GM18517 (cell line): ENCODE data around the gene TCFL5.

Experiments used
- ATAC-seq: cut with Tn5 transposase; IDR thresholded peaks from one replicate; pipeline ENCODE4 v1.9.1; 2021; ENCODE audit warnings: mild to moderate bottlenecking, moderate library complexity; ENCODE audit not compliant: unreplicated experiment

Gene TCFL5

GRCh38 chr20:62837790-62838127 is 23.9 kb downstream of the TCFL5 start:
- ATAC-seq = no peak

DNA sequence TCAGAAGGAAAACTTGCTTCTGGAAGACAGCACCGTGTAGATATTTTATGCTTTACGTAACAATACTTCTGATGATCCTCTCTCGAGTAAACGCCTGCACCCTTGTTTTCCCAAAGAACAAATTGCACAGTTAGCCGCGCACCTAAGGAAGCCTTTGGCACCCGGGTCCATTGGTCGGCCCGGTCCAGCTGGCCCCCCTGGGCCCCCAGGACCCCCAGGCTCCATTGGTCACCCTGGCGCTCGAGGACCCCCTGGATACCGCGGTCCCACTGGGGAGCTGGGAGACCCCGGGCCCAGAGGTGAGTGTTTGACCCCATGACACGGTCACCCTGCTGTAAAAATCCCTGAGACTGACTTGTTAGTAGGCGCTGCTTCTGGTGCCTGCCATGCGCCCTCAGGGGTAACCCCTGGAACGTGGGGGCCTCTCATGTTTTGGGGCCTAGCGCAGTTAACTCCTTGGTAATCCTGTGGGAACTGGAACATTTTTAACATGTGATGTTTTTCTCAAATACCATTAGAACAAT is 24.6 kb downstream of the TCFL5 start:
- ATAC-seq = no peak

DNA sequence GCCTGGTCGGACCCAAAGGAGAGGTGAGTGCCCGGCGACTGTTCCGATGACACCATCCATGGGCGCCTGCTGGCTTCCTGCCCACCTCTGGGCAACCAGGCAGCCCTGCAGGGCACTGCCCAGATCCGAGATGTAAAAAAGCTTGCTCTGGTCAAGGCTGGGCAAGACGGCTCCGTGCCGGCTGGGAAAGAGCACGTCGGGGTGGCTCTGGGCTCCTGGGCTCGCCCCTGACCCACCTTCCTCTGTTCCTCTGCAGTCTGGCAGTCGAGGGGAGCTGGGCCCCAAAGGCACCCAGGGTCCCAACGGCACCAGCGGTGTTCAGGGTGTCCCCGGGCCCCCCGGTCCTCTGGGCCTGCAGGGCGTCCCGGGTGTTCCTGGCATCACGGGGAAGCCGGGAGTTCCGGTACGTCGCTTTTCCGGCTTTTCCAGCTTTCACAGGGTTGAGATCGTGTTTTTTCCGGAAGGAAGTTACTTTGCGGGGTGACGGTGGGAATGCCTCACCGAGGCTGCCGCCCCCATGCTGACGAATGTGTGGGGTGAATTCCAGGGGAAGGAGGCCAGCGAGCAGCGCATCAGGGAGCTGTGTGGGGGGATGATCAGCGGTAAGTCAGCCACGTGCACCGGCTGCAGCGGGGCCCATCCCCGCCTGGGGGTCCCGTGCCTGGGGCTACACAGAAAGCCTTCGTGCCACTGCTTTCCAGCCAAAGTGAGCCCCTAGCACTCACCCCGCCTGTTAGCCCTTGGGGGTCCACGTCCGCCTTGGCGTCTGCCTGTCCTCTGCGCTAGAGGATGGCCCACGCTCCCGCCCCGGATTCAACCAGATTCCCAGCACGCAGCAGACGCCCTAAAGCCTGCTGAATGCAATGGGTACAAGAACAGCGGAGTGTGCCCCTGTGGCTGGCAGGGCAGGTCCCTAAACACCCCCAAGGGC is 25.4 kb downstream of the TCFL5 start:
- no peak for ATAC-seq

GRCh38 chr20:62834967-62835730 is 26.5 kb downstream of the TCFL5 start:
- no peak for ATAC-seq

- ATAC-seq = no peak
Observed at GRCh38 chr20:62832951-62833391, 28.7 kb downstream of the TCFL5 start.

GRCh38 chr20:62832212-62832922 is 29.3 kb downstream of the TCFL5 start:
- ATAC-seq = no peak

DNA sequence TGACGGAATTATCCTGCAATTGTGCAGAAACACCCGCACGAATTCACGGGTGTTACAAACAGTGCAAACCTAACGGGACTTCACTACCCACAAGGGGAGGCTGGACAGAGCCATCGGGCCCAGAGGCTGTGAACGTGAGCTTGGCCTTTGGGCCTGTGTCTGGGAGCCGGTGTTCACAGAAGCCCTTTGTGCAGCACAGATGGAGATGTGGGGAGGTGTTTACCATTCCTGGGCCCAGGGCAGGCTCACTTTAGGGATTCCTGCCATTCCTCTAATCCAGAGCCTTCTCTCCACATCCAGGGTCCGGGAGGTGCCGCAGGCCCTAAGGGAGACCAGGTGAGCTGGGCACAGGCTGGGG is 29.8 kb downstream of the TCFL5 start:
- ATAC-seq = no peak

DNA sequence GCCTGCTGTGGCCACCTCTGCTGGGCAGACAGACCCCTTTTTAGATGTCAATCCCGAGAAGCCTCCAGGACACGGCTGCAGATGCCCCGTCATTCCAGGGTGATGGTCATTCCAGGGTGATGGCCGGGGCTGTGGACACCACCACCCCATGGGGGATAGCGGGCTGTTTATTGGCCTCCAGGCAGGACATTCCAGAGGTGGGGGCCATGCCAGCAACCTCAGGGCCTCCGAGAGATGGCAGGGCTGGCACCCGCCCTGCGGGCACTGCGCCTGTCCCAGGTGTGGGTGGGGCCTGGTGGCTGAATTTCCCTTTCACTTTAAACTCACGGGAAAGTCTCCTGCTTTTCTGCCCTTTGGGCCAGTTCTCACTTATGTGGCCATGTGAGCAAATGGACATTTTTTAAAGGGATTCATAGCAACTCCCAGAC is 30.2 kb downstream of the TCFL5 start:
- ATAC-seq = no peak

DNA sequence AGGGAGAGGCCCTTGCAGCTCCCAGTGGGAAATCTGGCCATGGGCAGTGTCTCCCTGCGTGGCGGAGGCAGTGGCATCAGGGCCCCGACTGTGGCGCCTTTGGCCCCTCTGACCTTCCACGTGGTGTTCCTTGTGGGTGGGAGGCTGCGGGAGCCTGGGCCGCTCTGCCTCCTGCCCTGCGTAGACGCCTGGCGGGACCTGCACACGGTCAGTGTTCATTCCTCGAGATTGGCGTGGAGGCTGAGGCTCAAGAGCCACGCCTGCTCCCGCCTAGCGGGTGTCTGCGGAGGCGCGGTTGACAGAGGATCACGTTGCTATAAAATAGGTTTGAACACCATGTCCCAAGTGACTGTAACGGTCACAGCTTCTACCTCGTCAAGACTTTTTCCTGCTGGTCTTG is 30.8 kb downstream of the TCFL5 start:
- no peak for ATAC-seq

GRCh38 chr20:62830251-62830650 is 31.4 kb downstream of the TCFL5 start:
- ATAC-seq = no peak

DNA sequence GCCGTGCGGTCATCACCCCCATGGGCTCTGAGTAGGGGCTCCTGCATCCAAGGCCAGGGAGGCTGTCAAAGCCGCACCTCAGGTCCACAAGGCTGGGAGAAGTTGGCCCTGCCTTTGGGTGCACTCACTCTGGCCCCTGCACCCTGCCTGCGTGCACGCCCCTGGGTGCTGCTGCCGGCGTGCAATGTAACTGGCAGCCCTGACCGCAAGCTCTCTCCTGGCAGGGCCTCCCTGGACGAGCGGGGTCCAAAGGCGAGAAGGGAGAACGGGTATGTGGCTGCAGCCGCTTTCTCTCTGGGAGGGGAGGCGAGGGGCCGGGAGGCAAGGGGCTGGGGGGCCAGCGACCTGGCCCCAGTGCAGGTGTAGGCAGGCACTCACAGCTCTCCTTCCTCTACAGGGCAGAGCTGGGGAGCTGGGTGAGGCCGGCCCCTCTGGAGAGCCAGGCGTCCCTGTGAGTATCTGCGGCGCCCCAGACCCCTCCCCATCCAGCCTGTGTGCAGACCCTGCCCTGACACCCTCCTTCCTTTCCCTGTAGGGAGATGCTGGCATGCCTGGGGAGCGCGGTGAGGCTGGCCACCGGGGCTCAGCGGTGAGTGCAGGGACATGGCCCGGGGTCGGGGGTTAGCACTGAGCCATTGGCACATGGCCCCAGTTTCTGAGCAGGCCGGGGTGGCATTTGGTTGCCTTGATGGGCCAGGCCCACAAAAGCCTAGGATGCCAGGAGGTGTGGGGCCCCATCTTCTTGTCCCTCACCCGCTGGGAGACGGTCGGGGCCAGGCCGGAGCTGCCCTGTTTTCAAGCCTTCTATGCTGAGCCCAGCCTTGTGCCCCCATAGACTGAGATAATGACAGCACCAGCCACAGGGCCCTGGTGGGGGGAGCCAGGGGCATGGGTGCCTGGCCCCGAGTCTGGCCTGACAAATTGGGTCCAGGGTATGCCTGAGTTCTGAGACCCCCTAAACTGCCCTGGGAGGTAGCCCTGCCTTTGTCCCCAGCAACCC is 32.1 kb downstream of the TCFL5 start:
- ATAC-seq = no peak

GRCh38 chr20:62828511-62829230 is 33.0 kb downstream of the TCFL5 start:
- ATAC-seq = no peak

- ATAC-seq = no peak
Observed at GRCh38 chr20:62828051-62828450, 33.6 kb downstream of the TCFL5 start.

DNA sequence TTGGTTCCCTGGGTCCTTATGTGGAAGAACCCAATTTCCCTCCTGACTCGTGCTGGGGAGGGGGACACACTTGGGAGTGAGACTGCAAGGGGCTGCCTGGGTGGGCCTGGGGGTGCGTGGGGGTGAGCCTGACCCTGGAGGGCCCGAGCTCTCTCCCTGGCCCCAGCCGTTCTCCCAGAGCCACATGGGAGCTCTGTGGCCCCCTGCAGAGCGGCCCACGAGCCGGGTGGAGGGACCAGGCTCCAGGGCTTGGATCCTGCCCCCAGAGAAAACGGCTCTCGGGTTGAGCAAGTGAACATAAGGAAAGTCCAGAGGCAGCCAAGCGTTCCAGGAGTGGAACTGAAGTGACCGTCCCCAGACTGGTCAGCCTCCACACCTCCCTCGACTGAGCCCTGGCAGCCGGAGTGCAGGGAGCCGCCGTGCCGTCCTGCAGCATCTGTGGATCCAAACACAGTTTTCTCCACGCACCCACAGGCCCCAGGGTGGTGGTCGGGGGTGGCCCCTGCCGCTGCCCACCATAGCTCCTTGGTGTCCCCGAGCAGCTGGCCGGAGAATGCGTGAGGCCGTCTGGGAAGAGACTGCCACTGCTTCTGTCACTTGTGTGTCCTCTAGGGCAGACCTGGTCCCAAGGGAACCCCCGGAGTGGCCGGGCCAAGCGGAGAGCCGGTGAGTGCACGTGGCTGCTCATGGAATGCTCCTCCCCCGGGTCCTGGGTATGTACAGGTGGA is 34.1 kb downstream of the TCFL5 start:
- ATAC-seq = no peak

DNA sequence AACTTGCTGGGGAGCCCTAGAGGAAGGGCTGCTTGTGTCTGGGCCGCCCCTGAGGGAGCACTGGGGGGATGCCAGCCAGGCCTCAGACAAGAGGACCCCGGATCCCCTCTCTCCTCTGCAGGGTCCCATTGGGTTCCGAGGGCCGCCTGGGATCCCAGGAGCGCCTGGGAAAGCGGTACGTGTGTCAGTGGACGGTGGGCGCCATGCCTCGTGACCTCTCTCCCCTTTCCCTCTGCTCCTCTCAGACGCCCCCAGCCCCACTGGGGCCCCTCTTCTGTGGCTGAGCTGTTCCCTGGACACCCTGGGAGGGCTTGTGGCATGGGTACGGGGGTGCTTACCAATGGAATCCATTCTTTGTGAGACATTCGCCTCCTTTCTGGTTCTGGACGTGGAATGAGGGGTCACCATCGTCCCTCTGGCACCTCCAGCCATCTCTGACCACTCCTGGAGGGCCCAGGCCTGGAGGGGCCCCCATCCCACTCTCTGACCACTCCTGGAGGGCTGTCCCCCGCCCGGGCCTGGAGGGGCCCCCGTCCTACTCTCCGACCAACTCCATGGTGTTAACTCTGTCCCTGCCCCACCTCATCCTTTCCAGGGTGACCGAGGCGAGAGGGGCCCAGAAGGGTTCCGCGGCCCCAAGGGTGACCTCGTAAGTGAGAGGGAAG is 34.8 kb downstream of the TCFL5 start:
- ATAC-seq = no peak

GRCh38 chr20:62825986-62826645 is 35.5 kb downstream of the TCFL5 start:
- no peak for ATAC-seq

GRCh38 chr20:62825333-62825985 is 36.2 kb downstream of the TCFL5 start:
- ATAC-seq = no peak
